Measurements from ENCODE around the gene MRPL3. TPM values are rescaled to one million over a fixed set of nuclear protein-coding genes. Genes with fewer than 3 reads are reported as not detected.

MRPL3 gene
- total RNA-seq, 2 experiments from 2014 or later, result 221 to 229 TPM

Other genes with a start within 250 kb of the MRPL3 start
- gene NUDT16, start 121.2 kb downstream of the MRPL3 start, total RNA-seq, result 1 to 10 TPM; 5.7 TPM